SK-N-SH treated with all-trans-retinoic acid at 6 μM for 48 hours (cell line): ENCODE data around the gene KLK6.
"Not testable (repeated sequence)": the region's sequence is repeated elsewhere in the genome, so short reads cannot be mapped to it uniquely, and the experiment has no call there.

Source experiments
- ATAC-seq: fragments of 200-7000 bp; cut with Tn5 transposase; 3 replicates; pipeline ENCODE4 v1.9.1; 2020; ENCODE audit warnings: mild to moderate bottlenecking, moderate library complexity
- ARNTL ChIP-seq: fragments of 450-650 bp; formaldehyde crosslinking; IDR thresholded peaks from 2 replicates; pipeline ENCODE4 v1.5.0; 2020; ENCODE audit warnings: low read depth, mild to moderate bottlenecking, moderate library complexity, borderline replicate concordance
- BACH2 ChIP-seq: fragments of 250-450 bp; sonication (Bioruptor Pico); IDR thresholded peaks from 2 replicates; pipeline ENCODE4 v1.9.0; 2021; ENCODE audit warnings: mild to moderate bottlenecking, borderline replicate concordance
- CREB5 ChIP-seq: fragments of 250-450 bp; sonication (Bioruptor Pico); IDR thresholded peaks from 2 replicates; pipeline ENCODE4 v1.5.1; 2020; ENCODE audit warnings: low read depth, mild to moderate bottlenecking, moderate library complexity
- CSRNP3 ChIP-seq: fragments of 250-450 bp; sonication (Bioruptor Pico); IDR thresholded peaks from 2 replicates; pipeline ENCODE4 v1.5.1; 2021; ENCODE audit warnings: mild to moderate bottlenecking, moderate library complexity
- ESRRG ChIP-seq: fragments of 250-450 bp; sonication (Bioruptor Pico); IDR thresholded peaks from 2 replicates; pipeline ENCODE4 v1.6.1; 2021; ENCODE audit warnings: mild to moderate bottlenecking
- GLIS3 ChIP-seq: fragments of 250-450 bp; sonication (Bioruptor Pico); IDR thresholded peaks from 2 replicates; pipeline ENCODE4 v1.5.0; 2020; ENCODE audit warnings: mild to moderate bottlenecking, moderate library complexity
- ISL1 ChIP-seq: fragments of 250-450 bp; sonication (Bioruptor Pico); IDR thresholded peaks from 2 replicates; pipeline ENCODE4 v2.1.2; 2022; ENCODE audit warnings: mild to moderate bottlenecking, moderate library complexity
- OSR1 ChIP-seq: fragments of 250-450 bp; sonication (Bioruptor Pico); IDR thresholded peaks from 2 replicates; pipeline ENCODE4 v1.8.0; 2022; ENCODE audit warnings: moderate library complexity, mild to moderate bottlenecking, inconsistent platforms
- PATZ1 ChIP-seq: fragments of 250-450 bp; sonication (Bioruptor Pico); IDR thresholded peaks from 2 replicates; pipeline ENCODE4 v1.8.0; 2020; ENCODE audit warnings: mild to moderate bottlenecking, moderate library complexity, borderline replicate concordance
- POU6F1 ChIP-seq: fragments of 250-450 bp; sonication (Bioruptor Pico); IDR thresholded peaks from 2 replicates; pipeline ENCODE4 v1.8.0; 2021; ENCODE audit warnings: low read depth, mild to moderate bottlenecking, moderate library complexity, borderline replicate concordance
- RARB ChIP-seq: fragments of 250-450 bp; sonication (Bioruptor Pico); IDR thresholded peaks from 2 replicates; pipeline ENCODE4 v1.8.0; 2021; ENCODE audit warnings: mild to moderate bottlenecking, moderate library complexity
- SNAI2 ChIP-seq: fragments of 250-450 bp; sonication (Bioruptor Pico); IDR thresholded peaks from 2 replicates; pipeline ENCODE4 v1.5.0; 2020; ENCODE audit warnings: mild to moderate bottlenecking, moderate library complexity
- TCF4 ChIP-seq: fragments of 250-450 bp; sonication (Bioruptor Pico); IDR thresholded peaks from 2 replicates; pipeline ENCODE4 v1.8.0; 2021; ENCODE audit warnings: mild to moderate bottlenecking, moderate library complexity, borderline replicate concordance
- TOX ChIP-seq: fragments of 250-450 bp; sonication (Bioruptor Pico); IDR thresholded peaks from 2 replicates; pipeline ENCODE4 v1.8.0; 2021; ENCODE audit warnings: mild to moderate bottlenecking, moderate library complexity, borderline replicate concordance
- TSHZ2 ChIP-seq: fragments of 250-450 bp; sonication (Bioruptor Pico); IDR thresholded peaks from 2 replicates; pipeline ENCODE4 v1.5.0; 2020; ENCODE audit warnings: mild to moderate bottlenecking, moderate library complexity
- ZC3H10 ChIP-seq: fragments of 250-450 bp; sonication (Bioruptor Pico); IDR thresholded peaks from 2 replicates; pipeline ENCODE4 v1.5.1; 2021; ENCODE audit warnings: mild to moderate bottlenecking, moderate library complexity
- ZFP3 ChIP-seq: fragments of 250-450 bp; sonication (Bioruptor Pico); IDR thresholded peaks from 2 replicates; pipeline ENCODE4 v1.5.0; 2020; ENCODE audit warnings: mild to moderate bottlenecking, moderate library complexity
- ZFP30 ChIP-seq: fragments of 450-650 bp; formaldehyde crosslinking; IDR thresholded peaks from 2 replicates; pipeline ENCODE4 v1.5.0; 2022; ENCODE audit warnings: mild to moderate bottlenecking, moderate library complexity
- ZNF565 ChIP-seq: fragments of 450-650 bp; formaldehyde crosslinking; conservative IDR thresholded peaks from 2 replicates; pipeline ENCODE4 v1.5.0; 2020; ENCODE audit warnings: low read depth, mild to moderate bottlenecking, moderate library complexity
- ZNF70 ChIP-seq: fragments of 450-650 bp; formaldehyde crosslinking; IDR thresholded peaks from 2 replicates; pipeline ENCODE4 v1.5.0; 2020; ENCODE audit warnings: mild to moderate bottlenecking, moderate library complexity
- ZNF8 ChIP-seq: fragments of 450-650 bp; formaldehyde crosslinking; IDR thresholded peaks from 2 replicates; pipeline ENCODE4 v1.5.0; 2020; ENCODE audit warnings: mild to moderate bottlenecking, moderate library complexity

Gene KLK6

GRCh38 chr19:50972795-50973376, 3.5 kb upstream of the KLK6 start:
- no peak for ATAC-seq
- no peak for TF ChIP-seq ESRRG (CRISPR knock-in tag)
- TF ChIP-seq GLIS3: no peak
- TF ChIP-seq TOX: no peak
- TF ChIP-seq BACH2 (CRISPR knock-in tag): no peak
- TF ChIP-seq, all 23 proteins: peak for 0

- ATAC-seq: not testable (repeated sequence)
Observed at GRCh38 chr19:50969810-50970209, 419 bp upstream of the KLK6 start.

- TF ChIP-seq TSHZ2 (CRISPR knock-in tag) (no peak), ZNF565 (no peak), SNAI2 (CRISPR knock-in tag) (no peak), ESRRG (CRISPR knock-in tag) (no peak), ZNF8 (CRISPR knock-in tag) (no peak), ZC3H10 (no peak), ZNF70 (no peak), ARNTL (CRISPR knock-in tag) (no peak), BACH2 (CRISPR knock-in tag) (no peak), CSRNP3 (CRISPR knock-in tag) (no peak), ZFP30 (CRISPR knock-in tag) (no peak), CREB5 (no peak), PATZ1 (CRISPR knock-in tag) (no peak), ISL1 (no peak), TCF4 (CRISPR knock-in tag) (no peak), TOX (no peak), GLIS3 (no peak), RARB (CRISPR knock-in tag) (no peak)
- no peak; the same call in 2 of the 3 replicates for ATAC-seq
Observed at GRCh38 chr19:50968716-50969412, 527 bp downstream of the KLK6 start.

GRCh38 chr19:50967929-50968715, 1.3 kb downstream of the KLK6 start:
- ATAC-seq: no peak
- TF ChIP-seq ISL1: no peak
- TF ChIP-seq ZFP3 (CRISPR knock-in tag): no peak
- no peak for TF ChIP-seq CREB5
- no peak for TF ChIP-seq GLIS3
- TF ChIP-seq CSRNP3 (CRISPR knock-in tag): no peak
- no peak for TF ChIP-seq ZNF8 (CRISPR knock-in tag)
- TF ChIP-seq OSR1 (CRISPR knock-in tag): no peak
- TF ChIP-seq TCF4 (CRISPR knock-in tag): no peak
- no peak for TF ChIP-seq ZFP30 (CRISPR knock-in tag)
- TF ChIP-seq ZNF565: no peak
- no peak for TF ChIP-seq POU6F1 (CRISPR knock-in tag)
- TF ChIP-seq ZC3H10: no peak
- TF ChIP-seq ZNF70: no peak
- TF ChIP-seq BACH2 (CRISPR knock-in tag): no peak
